Glutamatergic neuron (in vitro differentiated cells): ENCODE data around the gene CREBBP. TPM values are rescaled to one million over a fixed set of nuclear protein-coding genes. Genes with fewer than 3 reads are reported as not detected.
A peak's percentile ranks its signal among the peaks of the same experiment; 100 is the strongest.

ENCODE experiments used
- DNase-seq: peaks from one replicate; pipeline ENCODE4 v3.0.0; 2022
- H3K27ac Mint-ChIP-seq: one replicate; pipeline ENCODE4 v1.8.0; 2020; ENCODE audit warnings: mild to moderate bottlenecking, mixed read lengths, inconsistent platforms; ENCODE audit not compliant: unreplicated experiment
- H3K27me3 Mint-ChIP-seq: one replicate; pipeline ENCODE4 v1.8.0; 2020; ENCODE audit warnings: mild to moderate bottlenecking, moderate library complexity, mixed read lengths, inconsistent platforms; ENCODE audit not compliant: unreplicated experiment
- H3K36me3 Mint-ChIP-seq: one replicate; pipeline ENCODE4 v1.8.0; 2020; ENCODE audit warnings: mild to moderate bottlenecking, mixed read lengths, inconsistent platforms; ENCODE audit not compliant: unreplicated experiment
- H3K4me1 Mint-ChIP-seq: one replicate; pipeline ENCODE4 v1.8.0; 2020; ENCODE audit warnings: mild to moderate bottlenecking, low read depth, mixed read lengths, inconsistent platforms; ENCODE audit not compliant: unreplicated experiment
- H3K4me3 Mint-ChIP-seq: one replicate; pipeline ENCODE4 v1.8.0; 2020; ENCODE audit warnings: mild to moderate bottlenecking, mixed read lengths, inconsistent platforms; ENCODE audit not compliant: unreplicated experiment
- H3K9me3 Mint-ChIP-seq: one replicate; pipeline ENCODE4 v1.8.0; 2020; ENCODE audit warnings: mild to moderate bottlenecking, moderate library complexity, mixed read lengths, inconsistent platforms; ENCODE audit not compliant: unreplicated experiment
- total RNA-seq: library from RNA; stranded (reverse); fragmentation: NEBNext Ultra II Directional; extraction: Animal tissue kit (Norgen Biotek cat#: 25700); gene quantifications from one replicate; pipeline ENCODE4 v1.2.1, GENCODE V29; 2021; ENCODE audit not compliant: unreplicated experiment
- TF ChIP-seq, protein P1 (sequence below): fragments of 200-600 bp; sonication (generic); IDR thresholded peaks from one replicate; pipeline ENCODE4 v1.5.0; 2021; ENCODE audit not compliant: partially characterized antibody, unreplicated experiment

Gene CREBBP
- total RNA-seq, 1 donor from 2014 or later: 96.9 TPM

DNA sequence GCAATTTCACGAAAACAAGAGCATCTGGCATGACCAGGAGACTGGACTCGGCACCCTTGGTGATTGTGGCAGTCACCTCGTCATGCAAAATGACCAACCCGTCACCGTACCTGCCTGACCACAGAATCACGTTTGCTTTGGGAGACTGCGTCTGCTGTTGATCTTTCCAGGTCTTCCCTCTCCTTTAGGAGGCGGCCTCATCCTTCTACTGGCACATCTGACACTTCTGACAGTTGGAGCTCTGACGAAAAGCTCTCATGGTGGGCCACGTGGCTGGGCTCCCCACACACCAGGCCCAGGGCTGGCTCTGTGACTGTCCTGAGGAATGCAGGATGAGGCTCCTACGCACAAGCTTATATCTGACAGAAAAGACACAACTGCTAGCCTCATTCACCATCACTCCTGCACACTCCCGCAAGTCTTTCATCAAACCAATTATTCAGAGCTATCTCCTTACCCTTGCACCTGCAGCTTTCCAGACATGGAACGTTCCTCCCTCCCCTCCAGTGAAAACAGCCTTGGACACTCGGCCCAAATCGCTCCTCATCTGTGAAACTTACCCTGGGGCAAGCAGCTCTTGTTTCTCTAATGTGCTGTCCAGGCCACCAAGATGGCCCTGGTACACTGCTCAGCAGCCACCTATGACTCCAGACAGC is 166.8 kb downstream of the CREBBP start:
- H3K4me3 Mint-ChIP-seq: peak overlapping the region; percentile 7

DNA sequence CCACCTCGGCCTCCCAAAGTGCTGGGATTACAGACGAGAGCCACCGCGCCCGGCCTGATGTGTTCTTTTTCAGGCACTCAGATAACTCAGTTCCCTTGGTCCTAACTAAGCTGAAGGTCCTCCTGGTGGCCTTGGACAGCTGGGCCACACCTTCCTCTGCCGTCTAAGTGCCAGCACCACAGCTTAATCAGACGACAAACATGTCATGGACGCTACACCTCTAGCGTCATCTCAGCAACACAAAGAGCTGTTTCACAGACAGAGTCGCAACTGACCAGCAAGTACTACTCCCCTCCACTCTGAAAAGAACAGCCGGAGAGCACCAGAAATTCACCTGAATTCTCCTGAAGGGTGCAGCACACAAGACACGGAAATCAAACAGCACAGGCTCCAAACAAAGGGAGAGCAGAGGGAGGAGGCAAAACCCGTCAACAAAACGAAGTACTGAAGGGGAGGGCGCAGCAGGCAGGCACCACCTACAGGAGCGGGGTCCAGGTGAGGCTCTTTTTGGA is 167.6 kb downstream of the CREBBP start:
- H3K9me3 Mint-ChIP-seq: peaks cover 8% of the 10 kb centered on the region
- H3K36me3 Mint-ChIP-seq: no peaks in the 10 kb centered on the region
- H3K4me3 Mint-ChIP-seq: no peak overlapping the region
- H3K4me1 Mint-ChIP-seq: peaks cover 8% of the 10 kb centered on the region
- no peak for DNase-seq
- peaks cover 8% of the 10 kb centered on the region for H3K27me3 Mint-ChIP-seq
- H3K27ac Mint-ChIP-seq: no peak overlapping the region
- TF ChIP-seq, protein P1, sequence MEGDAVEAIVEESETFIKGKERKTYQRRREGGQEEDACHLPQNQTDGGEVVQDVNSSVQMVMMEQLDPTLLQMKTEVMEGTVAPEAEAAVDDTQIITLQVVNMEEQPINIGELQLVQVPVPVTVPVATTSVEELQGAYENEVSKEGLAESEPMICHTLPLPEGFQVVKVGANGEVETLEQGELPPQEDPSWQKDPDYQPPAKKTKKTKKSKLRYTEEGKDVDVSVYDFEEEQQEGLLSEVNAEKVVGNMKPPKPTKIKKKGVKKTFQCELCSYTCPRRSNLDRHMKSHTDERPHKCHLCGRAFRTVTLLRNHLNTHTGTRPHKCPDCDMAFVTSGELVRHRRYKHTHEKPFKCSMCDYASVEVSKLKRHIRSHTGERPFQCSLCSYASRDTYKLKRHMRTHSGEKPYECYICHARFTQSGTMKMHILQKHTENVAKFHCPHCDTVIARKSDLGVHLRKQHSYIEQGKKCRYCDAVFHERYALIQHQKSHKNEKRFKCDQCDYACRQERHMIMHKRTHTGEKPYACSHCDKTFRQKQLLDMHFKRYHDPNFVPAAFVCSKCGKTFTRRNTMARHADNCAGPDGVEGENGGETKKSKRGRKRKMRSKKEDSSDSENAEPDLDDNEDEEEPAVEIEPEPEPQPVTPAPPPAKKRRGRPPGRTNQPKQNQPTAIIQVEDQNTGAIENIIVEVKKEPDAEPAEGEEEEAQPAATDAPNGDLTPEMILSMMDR: no peak

More for the DNA sequence above, 166.8 kb downstream of the CREBBP start:
- no peaks in the 10 kb centered on the region for H3K36me3 Mint-ChIP-seq
- H3K27ac Mint-ChIP-seq: peak overlapping the region; percentile 23
- H3K27me3 Mint-ChIP-seq: peaks cover 8% of the 10 kb centered on the region
- TF ChIP-seq, protein P1: no peak
- DNase-seq: no peak
- peaks cover 14% of the 10 kb centered on the region for H3K9me3 Mint-ChIP-seq
- peaks cover 10% of the 10 kb centered on the region for H3K4me1 Mint-ChIP-seq

DNA sequence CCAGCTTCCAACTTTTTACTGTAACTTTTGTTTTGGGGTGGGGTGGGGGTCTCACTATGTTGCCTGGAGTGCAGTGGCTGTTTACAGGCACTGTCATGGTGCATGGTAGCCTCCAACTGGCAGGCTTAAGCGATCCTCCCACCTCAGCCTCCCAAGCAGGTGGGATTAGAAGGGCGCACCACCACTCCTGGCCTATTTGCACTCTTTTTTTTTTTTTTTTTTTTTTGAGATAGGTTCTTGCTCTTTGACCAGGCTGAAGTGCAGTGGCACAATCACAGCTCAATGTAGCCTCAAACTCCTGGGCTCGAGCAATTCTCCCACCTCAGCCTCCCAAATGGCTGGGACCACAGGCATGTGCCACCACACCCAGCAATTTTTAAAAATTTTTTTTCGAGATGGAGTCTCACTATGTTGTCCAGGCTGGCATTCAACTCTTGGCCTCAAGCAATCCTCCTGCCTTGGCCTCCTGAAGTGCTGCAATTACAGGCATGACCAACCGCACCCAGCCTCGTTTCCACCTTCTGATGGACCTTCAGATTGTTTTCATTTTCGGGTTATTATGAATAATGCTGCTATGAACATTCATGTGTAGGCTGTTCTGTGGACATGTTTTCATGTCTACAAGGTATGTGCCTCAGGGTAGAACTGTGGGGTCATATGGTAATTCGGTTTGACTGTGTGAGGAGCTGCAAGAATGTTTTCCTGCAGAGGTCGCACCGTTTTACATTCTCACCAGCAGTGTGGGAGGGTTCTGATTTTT is 174.1 kb downstream of the CREBBP start:
- TF ChIP-seq, protein P1: no peak
- H3K4me1 Mint-ChIP-seq: peaks cover 2% of the 10 kb centered on the region
- no peak overlapping the region for H3K27ac Mint-ChIP-seq
- no peaks in the 10 kb centered on the region for H3K36me3 Mint-ChIP-seq
- DNase-seq: no peak
- no peak overlapping the region for H3K4me3 Mint-ChIP-seq
- no peaks in the 10 kb centered on the region for H3K9me3 Mint-ChIP-seq
- peaks cover 1% of the 10 kb centered on the region for H3K27me3 Mint-ChIP-seq

DNA sequence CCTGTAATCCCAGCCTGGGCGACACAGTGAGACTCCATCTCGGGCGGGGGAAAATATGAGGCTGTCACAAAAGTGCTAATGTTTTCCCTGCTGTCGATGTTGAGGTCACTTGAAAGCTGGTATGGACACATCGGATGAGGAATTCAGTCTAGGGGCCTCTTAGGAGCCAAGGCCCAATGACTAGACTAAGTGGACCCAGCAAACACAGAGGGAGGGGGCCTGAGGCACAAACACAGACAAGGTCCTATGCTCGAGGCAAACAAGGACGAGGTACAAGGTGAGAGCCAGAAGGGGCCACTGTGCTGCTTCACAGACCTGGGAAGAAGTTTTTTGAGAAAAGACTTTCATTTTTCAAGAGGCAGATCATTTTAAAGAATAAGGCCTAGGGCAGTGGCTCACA is 178.4 kb downstream of the CREBBP start:
- no peak overlapping the region for H3K27ac Mint-ChIP-seq
- H3K36me3 Mint-ChIP-seq: no peaks in the 10 kb centered on the region
- H3K4me1 Mint-ChIP-seq: peaks cover 5% of the 10 kb centered on the region
- TF ChIP-seq, protein P1: no peak
- H3K4me3 Mint-ChIP-seq: no peak overlapping the region
- no peaks in the 10 kb centered on the region for H3K9me3 Mint-ChIP-seq
- peaks cover 1% of the 10 kb centered on the region for H3K27me3 Mint-ChIP-seq
- no peak for DNase-seq

DNA sequence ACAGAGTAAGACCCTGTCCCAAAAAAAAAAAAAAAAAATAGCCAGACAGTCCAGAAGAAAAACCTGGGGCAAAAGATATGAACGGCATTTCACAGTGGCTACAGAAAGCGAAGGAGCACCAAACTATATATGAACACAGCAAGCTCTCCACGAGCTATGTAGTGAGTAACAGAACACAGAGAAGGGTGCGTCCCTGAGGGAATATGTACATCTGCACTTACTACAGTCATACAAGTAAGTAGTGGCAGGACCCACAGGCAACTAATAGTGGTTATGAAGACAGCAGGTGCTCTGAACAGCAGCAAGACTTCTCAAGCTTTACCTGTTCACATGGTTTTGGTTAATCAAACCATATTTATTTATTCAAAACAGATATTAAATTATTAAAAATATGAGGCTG is 179.0 kb downstream of the CREBBP start:
- TF ChIP-seq, protein P1: no peak
- Mint-ChIP-seq H3K27me3 (peaks cover 1% of the 10 kb centered on the region), H3K4me3 (no peak overlapping the region), H3K27ac (no peak overlapping the region), H3K9me3 (no peaks in the 10 kb centered on the region), H3K4me1 (peaks cover 5% of the 10 kb centered on the region), H3K36me3 (no peaks in the 10 kb centered on the region)
- no peak for DNase-seq
